Myocyte (in vitro differentiated cells): ENCODE data around the gene NFE2L2. TPM values are rescaled to one million over a fixed set of nuclear protein-coding genes. Genes with fewer than 3 reads are reported as not detected.
A peak's percentile ranks its signal among the peaks of the same experiment; 100 is the strongest.
"Not testable (repeated sequence)": the region's sequence is repeated elsewhere in the genome, so short reads cannot be mapped to it uniquely, and the experiment has no call there.

ENCODE experiments used
- DNase-seq: peaks from one replicate; pipeline ENCODE4 v3.0.0-alpha.2; 2012; ENCODE audit warnings: low read depth
- total RNA-seq: library from RNA; depleted of rRNA; stranded (reverse); fragments of >200 nt; gene quantifications from 2 replicates; pipeline ENCODE4 v1.2.3, GENCODE V29; 2014

NFE2L2 gene
- total RNA-seq, 1 donor from 2014 or later: 107 TPM

DNA sequence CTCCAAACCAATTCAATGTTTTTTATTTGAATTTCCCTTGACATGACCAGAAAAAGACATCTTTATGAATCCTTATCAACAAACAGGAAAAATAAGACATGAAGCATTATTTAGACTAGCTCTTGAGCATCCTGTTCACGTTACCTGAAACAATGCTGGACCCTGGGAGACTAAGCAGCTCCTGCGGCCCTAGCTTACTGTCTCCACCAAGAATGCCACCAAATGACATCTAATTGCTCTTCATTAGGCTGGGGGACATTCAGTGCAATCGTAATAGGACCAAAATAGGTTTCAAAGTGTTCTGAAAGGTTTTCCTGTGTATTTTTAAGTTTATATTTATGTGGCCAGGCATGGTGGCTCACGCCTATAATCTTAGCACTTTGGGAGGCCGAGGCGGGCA, 25.5 kb downstream of the NFE2L2 start:
- DNase-seq: no peak

DNA sequence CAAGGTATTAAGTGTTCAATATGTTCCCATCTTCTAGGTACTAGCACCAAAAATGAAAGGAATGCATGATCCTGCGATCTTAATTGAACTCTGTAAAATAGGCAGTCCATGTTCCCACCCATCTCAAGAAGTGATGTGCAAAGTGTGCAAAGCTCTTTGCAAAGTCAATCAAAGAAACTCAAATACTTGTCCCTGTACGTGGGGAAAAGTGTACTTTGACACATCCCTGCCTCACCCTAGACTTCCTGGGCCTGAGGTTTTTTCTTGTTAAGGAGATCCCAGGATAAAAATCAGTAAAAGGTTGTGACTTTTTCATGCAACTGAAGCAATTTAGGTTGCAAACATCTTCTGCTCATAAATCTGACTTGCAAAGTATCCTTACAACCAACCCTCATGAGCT, 26.6 kb downstream of the NFE2L2 start:
- no peak for DNase-seq

DNA sequence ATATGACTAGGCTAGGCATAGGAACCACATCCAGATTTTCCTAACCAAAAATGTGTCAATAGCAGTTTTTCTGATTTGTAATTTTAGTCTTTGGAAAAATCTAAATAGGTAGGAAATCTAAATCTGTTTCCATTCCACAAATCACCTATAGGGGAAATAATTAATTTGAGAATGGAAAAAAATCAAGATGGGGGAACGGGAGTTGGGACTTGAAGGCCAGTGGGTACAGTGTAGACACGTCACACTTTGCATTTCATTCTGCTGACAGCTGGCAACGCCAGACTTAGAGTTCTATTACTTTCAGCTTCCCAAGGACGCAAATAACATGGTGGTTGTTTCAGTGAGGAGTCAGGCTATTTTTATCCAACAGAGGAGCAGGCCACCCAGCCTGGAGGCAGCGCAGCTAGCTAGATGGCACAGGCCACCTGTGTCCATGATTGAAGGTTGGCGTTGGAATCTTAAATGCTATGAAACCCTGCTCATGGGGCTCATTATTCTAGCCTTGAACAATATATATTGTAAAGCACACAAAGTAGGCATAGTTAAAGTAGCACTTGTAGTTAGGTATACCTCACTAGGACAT, 28.6 kb downstream of the NFE2L2 start:
- peak; percentile 81 for DNase-seq

DNA sequence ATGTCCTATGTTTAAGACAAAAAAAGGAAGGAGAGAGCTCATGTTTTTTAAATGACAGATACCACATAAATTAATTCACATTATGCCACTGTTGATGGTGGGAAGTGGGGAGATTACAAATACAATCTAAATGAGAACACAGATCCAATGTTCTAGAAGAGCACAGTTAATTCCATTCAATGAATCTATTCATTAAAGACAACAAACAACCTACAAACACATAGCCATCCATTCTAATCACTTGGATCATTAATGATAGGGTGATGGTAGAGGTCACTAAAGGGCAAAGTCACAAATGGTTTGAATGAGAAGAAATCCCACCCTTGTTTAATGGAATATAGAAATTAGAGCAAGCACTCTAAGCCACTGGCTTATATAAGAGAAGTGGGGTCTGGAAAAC, 30.3 kb downstream of the NFE2L2 start:
- no peak for DNase-seq

DNA sequence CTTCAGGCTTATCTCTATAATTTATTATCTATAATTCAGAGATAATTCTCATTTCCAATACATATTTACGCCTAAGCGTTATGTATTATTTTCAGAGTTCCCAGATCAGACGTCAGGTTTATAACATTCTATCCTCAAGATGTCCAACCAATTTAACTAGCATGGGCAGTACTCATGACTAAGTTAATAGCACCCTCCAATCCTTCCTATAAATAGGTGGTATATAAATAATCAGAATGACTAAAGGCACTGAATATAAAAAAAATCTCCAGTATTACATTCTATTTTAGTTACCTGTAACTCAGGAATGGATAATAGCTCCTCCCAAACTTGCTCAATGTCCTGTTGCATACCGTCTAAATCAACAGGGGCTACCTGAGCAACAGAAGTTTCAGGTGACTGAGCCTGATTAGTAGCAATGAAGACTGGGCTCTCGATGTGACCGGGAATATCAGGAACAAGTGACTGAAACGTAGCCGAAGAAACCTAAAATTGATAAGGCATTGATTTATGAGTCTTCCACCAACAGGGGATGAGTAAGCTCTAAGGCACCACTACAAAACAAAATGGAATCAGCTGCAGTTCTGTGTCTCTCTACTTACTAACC, 32.3 kb downstream of the NFE2L2 start:
- no peak for DNase-seq

DNA sequence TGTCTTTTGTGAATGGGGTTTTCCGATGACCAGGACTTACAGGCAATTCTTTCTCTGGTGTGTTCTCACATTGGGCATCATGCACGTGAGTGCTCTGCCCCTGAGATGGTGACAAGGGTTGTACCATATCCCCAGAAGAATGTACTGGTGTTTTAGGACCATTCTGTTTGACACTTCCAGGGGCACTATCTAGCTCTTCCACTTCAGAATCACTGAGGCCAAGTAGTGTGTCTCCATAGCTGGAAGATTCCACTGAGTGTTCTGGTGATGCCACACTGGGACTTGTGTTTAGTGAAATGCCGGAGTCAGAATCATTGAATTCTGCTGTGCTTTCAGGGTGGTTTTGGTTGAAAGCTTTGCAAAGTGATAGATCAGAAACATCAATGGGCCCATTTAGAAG, 33.3 kb downstream of the NFE2L2 start:
- no peak for DNase-seq

DNA sequence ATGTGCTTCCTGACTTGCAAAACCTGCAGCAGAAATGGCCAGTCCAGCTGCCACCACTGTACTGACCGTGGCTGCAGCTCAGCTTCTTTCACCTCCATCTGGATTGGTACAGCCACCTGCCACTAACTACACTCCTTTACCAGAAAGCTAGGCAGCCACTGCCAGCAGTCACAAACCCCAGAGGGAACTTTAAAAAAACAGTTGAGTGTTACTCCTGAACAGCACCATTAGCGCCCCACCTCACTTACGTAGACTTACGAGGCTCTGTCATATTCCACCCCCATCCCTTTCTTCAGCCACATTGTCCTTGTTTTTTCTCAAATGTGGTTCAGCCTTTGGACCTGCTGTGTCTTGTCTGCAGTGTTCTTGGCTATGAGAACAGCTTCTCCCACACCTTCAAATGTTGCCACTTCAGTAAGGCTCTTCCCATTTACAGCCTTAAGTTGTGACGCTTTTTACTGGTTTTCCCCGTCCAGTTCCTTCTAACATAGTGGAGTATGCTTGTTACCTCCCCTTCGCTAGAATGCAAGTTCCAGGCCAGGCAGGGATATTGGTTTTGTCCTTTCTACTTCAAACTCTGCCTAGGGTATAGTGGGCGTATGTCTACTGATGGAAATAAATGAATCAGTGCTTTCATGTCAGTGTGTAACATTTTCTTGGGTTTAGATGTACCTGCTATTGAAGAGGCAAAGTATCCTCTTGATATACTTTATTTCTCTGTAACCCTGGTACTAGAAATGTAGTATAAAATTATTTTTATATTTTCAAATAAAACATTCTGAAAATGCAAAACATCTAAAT, 34.9 kb downstream of the NFE2L2 start:
- DNase-seq: peak; percentile 35

DNA sequence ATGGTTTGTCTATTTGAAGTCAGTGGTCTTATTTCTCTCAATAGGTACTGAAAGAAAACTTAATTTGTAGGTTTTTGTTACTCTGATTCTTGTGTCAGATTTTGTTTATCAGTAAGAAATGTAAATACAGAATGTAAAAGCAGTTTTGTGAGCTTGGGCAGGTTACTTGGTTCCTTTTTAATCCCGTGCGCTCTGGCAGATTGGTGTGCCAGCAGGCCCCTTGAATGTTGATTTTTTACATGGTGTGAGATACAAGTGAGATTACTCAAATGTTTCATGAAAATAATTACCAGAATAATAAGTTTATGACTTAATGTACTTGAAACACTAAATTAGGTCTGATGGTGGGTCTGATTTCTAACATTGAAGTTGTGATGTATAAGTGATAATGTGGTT, 38.6 kb downstream of the NFE2L2 start:
- no peak for DNase-seq

DNA sequence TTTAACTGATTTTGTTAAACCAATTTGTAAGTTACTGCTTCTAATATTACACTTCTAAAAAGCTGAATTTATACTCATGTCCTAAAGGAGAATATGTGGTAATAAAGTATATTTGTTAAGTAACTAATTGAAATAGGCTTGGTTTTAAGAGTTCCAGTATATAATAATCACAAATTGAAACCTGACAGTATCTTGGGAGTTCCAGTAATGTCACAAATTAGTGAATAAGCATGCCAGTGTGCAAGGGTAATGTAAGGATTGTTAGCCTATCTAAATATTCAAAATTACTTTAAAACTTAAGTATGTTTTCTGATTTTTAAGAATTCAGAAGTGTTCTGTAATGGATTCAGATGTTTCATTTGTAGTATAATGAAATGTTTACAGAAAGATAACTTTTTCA, 41.1 kb downstream of the NFE2L2 start:
- not testable (repeated sequence) for DNase-seq

DNA sequence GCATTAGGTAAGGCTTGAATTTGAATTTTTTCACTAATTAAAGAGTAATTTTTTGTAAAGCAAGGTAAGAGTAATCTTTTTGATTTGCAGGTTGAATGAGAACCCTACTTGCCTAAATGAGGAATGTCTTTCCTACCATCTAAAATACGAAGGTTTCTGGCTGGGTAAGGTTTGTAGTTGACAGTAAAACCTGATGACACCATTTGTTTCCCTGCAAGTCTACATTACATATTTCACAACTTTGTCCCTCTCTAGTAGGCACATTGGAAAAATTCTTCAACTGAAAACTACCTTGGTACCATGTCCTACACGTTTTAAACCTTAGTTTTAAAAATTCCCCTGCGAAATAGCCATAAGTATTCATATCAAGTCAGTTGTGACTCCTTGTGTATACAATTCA, 42.6 kb downstream of the NFE2L2 start:
- DNase-seq: no peak

DNA sequence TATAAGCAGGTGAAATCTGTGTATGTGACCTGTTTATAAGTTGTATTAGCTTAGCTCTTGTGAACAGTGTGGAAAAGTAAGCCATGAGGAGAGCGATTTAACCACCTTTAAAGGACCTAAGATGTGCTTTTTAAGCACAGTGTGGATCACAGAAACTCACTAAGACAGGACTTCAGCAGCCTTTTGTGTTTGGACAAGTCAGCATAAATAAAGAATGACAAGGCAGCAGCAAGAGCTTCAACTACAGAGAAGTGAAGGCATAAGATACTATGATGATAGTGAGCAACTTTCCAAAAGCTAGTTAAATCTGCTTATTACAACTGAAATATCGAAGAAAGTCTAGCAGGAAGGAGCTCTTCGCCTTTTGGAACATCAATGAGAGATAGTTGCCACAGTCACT, 43.0 kb downstream of the NFE2L2 start:
- no peak for DNase-seq

DNA sequence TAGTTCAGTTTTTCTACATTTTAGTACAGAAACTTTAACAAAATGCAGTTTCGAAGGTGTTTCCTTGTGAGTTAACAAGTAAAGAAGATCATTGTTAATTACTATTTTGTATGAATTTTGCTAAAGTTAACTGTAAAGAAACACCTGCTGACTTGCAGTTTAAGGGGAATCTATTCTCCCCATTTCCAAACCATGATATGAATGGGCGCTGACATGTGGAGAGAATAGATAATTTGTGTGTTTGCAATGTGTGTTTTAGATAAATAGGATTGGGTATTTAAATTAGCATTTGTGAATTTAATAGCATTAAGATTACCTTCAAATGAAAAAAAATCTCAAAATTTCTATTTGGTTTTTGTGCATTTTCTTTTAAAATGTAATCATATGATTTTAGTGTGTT, 44.7 kb downstream of the NFE2L2 start:
- not testable (repeated sequence) for DNase-seq

DNA sequence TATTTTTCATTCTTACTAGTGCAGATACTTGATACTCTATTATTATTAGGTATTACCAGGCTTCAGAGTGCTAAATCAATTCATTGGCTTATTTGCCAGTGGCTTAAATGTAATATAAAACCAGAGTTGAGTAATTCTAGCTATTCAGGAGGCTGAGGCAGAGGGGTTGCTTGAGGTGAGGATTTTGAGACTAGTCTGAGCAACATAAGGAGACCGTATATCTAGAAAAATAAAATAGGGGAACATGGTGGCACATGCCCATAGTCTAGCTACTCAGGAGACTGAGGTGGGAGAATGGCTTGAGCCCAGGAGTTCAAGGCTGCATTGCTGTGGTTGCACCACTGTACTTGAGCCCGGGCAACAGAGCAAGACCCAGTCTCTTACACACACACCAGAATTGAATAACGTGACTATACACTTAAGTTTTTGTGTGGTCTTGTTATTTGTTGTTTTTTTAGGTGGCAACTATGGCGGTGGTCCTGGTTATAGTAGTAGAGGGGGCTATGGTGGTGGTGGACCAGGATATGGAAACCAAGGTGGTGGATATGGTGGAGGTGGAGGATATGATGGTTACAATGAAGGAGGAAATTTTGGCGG, 47.2 kb downstream of the NFE2L2 start:
- no peak for DNase-seq

DNA sequence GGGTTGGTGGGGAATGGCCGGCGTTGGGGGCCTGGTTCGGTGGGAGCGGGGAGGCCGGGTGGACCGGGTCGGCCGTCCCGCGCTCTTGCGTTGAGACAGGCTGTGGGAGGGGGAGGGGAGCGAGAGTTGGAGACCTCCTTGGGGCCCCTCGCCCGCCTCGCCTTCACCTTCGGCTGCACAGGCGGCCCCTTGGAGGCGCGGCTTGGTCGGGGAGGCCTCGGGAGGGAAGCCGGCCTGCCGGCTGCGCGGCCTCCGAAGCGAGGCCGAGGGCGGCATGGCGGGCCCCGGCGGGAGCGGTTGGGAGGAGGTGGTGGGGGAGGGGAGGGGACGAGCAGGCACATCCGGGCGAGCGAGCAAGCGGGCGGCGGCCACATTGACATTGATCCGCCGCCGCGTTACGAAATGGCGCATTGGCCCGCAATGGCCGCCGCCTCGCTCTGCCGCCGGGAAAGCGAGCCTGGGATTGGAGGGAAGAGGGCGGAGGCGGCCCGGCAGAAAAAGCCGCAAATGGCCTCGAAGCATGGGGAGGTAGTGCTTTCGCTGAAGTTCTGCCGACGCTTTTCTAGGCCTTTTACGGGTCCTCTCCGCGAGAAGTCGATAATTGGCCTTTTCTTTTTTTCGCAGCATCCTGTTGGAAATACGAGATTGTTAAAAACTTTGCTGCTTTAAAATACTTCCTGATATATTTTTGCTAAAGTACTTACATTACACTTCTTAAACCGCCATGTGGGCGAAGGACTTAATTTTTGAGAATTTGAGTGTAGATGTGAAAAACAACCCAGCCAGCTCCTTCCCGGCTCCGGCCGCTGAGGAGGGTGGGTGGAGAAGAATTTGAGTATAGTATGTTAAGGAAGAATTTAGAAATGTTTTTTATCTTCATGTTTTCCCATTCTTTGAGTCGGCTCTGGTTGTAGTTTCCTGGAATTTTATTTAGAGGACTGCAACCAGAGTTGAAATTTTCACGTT, 51.4 kb downstream of the NFE2L2 start:
- DNase-seq: peak; percentile 90

DNA sequence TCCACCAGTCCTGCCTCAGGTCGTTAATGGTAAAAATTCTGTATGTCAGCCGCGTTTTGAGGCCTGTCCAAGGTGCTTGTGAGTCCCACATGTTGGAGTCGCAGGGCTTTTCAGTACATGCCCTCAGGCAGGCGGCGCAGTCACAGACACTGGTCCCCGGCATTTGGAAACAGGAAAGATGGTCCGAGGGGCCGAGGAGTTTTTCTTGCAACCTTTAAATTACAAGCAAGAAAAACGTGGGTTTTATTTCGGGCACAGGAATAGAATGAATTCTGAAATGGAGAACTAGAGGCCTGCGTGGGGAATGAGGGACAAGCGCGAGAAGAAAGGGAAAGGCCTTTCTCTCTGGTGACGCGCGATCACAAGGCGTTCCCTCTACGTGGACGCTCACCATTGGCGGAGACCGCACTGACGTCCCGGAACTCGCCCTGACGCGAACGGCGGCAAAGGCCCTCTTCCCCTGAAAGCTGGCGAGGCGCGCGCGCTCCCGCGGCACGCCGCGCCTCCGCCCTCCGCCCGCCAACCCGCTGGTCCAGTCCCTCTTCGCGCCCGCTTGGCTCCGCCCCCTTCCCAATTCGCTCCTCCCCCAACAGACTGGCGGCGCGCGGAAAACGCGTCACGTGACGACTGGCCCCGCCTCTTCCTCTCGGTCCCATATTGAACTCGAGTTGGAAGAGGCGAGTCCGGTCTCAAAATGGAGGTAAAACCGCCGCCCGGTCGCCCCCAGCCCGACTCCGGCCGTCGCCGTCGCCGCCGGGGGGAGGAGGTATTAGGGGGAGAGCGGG, 52.2 kb downstream of the NFE2L2 start, which contains the start of gene HNRNPA3:
HNRNPA3 (plus strand) TSS at position 689 of the 785 bp plus-strand sequence; CDS start at position 695, 6 bp downstream.
- peak; percentile 98 for DNase-seq

DNA sequence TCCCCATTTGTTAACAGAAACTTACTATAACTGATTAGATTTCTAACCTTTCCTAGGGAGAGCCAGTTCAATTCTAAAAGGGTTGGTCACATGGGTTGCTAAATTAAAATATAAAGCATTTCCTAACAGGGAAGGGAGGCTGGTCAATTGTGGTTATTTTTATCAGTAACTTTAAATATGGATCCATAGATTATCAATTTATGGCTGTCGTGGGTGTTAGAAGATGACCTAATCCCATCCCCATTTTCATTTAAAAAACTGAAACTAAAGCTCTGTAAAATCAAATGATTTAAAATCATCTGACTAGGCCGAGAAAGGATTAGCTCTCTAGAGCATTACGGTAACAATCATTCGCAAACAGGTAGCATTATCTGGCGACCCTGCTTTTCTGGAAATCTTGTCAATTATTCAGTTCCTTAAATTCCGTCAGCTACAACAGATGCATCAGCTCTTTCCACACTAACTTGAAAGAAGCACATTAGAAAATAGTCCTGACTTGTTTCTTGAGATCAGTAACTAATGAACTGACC, 52.9 kb downstream of the NFE2L2 start:
- no peak for DNase-seq

DNA sequence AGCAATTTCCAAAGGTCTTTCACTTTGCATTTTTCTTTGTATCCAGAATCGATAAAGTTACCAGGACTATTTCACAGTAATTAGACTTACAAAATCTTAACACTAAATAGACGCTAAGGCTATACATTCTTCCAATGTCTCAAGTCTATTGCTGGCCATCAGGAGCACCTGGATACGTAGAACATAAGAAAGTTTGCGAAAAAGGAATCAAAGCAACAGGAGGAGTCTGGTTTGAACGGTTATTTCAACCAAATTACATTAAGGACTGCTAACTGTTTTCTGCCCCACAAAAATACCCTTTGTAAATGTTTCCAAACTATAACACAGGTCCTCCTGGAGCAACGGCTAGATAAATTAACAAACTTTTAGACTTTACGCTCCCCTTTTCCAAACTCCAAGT, 53.4 kb downstream of the NFE2L2 start:
- no peak for DNase-seq

DNA sequence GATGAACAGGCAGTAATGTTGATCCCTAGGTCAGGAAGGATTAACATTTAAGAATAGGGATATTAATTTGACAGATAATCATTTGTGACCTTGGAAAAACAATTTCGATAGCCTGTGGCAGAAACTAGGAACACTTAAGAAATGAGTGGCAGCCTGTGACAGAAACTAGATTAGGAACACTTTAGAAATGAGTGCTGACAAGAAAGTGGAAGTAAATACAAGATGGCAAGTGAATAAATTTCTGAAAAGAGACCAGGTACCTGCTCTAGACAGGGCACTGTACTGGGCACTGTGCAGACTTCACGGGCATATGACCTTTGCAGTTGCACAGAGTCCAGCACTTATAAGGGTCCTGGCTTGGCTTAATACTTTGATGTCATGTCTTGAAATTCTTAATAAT, 57.4 kb downstream of the NFE2L2 start:
- no peak for DNase-seq

DNA sequence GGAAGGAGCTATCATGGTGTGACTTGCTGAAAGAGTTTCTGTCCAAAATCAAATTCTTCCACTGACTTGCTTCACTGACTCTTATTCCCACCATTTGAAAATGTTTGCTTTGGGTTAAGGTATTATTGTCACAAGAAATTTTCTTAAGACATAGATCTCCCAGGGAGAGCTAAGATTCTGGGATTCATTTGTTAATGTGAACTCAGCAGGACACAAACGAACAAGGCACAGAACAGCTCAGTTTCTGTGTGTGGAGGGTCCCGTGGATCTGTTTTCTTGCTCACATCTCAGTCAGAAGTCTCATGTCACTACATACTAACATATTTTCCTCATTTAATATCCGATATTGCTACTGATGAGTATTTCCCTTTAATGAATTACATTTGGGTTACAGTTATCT, 60.1 kb downstream of the NFE2L2 start:
- DNase-seq: no peak

DNA sequence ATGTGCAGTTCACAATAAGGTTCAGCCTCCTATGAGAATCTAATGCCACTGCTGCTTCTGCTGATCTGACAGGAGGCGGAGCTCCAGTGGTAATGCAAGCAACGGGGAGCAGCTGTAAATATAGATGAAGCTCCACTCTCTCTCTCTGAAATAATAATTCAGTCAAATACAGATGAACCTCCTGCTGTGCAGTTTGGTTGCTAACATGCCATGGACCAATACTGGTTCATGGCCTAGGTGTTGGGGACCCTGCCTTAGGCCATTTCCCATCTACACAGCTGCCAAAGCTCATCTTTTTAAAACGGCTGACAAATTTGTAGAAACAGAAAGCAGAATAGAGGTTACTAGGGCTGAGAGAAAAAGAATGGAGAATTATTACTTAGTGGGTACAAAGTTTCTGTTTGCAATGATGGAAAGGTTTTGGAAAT, 62.6 kb downstream of the NFE2L2 start:
- DNase-seq: no peak
